NCI-H146 treated with DMSO at 0.1 percent for 48 hours (cell line): ENCODE results near the gene PRKCQ.

Experiments used
- DNase-seq: peaks from one replicate; lab custom pipeline; 2025; ENCODE audit not compliant: unreplicated experiment; lab: John Stamatoyannopoulos, UW

Gene PRKCQ

GRCh38 chr10:6579904-6580278 is at the start of gene PRKCQ:
Gene PRKCQ (minus strand): TSS chr10:6580276. CDS start chr10:6515135, 65,141 bp downstream.
- no peak for DNase-seq

DNA sequence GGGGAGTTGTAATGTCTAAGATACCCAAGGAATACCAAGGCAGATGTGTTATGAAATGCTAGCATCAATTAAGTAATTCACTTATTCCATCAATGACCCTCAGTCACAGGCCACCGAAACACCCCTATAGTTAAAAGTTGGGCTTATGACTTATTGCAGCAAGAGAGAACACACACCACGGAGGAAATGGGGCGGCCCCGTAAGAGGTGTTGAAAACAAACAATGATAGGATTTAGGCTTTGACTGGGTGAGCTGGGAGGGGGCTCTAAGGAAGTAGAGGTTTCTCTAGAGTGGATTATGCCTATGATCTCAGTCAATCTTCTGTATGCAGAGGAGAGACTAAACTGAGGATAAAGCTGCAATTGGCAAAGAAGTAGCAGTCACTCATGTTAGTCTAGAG is 45.4 kb upstream of the PRKCQ start:
- DNase-seq: no peak

- DNase-seq: no peak
These were observed 44.3 kb upstream of the PRKCQ start for GRCh38 chr10:6624392-6624791.

GRCh38 chr10:6622921-6623320 is 42.8 kb upstream of the PRKCQ start:
- DNase-seq: no peak

DNA sequence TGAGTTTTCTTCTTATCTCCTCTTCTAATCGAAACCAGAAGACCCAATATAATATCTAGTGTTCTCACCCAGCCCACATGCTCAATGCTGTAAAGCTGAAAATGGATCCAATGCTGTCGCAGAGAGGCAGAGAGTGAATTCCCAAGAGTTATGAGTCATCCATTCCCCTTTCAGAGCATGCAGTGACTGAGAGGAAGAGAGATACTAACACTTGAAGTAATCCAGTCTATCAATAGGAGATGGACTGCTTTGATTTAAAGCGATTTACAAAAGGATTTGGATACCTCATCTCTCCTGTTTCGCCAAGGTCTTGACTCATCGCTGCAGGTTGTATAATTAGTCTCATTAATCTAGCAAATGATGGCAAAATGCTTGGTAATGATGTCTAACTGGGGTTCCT is 41.5 kb upstream of the PRKCQ start:
- DNase-seq: no peak

GRCh38 chr10:6619660-6620059 is 39.6 kb upstream of the PRKCQ start:
- no peak for DNase-seq

- no peak for DNase-seq
These were observed 38.3 kb upstream of the PRKCQ start for GRCh38 chr10:6618340-6618739.

DNA sequence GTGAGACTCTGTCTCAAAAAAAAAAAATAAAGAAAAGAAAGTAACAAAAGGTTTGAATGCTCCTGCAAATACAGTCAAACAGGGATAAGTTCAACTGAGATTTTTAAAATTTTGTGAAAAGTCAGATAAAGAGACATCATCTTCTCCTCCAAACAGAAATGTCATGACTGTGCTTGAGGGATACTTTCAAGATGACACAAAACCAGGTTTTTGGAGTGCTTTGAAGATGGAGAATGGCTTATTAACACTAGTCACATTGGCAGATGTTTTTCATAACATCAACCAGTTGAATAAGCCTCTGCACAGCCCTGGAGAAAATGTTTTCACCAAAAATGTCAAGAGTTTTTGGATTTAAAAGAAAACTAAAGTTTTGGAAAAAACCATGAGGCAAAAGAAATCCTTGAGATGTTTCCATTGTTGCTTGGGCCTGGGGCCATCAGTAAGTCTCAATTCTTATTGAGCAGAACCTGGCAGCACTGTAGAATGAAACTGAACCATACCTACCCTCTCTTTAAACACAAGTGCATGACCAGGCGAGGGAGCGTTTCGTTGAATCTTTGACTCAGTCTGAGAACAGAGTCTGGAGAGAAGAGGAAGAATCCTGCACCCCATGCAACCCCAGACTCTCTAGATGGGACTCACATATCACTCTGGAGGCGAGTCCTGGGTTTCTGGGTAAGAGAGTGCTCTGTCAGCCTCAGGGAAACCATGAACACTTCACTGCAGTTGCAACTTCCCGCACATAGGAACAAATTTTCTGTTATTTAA is 37.4 kb upstream of the PRKCQ start:
- DNase-seq: no peak

- DNase-seq: no peak
These were observed 35.9 kb upstream of the PRKCQ start for GRCh38 chr10:6615971-6616370.

GRCh38 chr10:6612371-6612770 is 32.3 kb upstream of the PRKCQ start:
- DNase-seq: no peak

GRCh38 chr10:6610647-6611046 is 30.6 kb upstream of the PRKCQ start:
- no peak for DNase-seq

DNA sequence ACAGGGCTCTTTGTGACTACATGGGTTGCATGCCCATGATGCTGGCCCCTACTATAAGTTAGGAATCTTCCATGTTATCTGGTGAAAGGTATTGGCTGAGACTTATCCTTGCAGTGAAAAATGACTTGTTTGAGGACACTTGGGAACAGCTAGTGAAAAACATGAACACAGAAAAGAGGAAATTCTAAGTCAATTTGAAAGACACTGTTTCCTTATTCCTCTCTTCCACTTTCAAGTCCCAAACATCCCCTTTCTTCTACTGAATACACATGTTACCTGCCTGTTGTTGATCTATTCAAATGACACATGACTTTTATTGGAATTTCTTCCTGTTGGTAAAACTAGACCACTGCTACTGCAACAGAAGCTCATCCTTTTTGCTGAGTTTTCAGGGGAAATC is 29.5 kb upstream of the PRKCQ start:
- no peak for DNase-seq

DNA sequence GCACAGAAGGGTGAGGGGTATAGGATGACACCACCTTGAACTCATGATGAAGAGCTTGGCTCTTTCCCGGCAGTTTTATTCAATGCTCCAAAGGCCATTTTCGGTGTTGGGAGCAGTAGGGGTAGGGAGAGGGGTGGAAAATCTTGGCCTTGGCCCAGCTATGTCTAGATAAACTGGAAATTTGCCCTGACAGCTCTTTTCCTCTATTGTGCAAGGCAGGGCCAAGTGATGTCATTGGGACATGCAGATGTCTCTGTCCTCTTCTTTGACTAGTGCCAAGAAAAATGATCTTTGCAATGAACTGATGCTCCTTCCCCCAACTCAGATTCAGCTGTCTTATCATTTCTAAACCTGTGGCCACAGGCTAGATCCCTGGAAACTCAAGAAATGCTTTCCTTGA is 27.7 kb upstream of the PRKCQ start:
- DNase-seq: no peak

- no peak for DNase-seq
These were observed 27.1 kb upstream of the PRKCQ start for GRCh38 chr10:6607182-6607581.

DNA sequence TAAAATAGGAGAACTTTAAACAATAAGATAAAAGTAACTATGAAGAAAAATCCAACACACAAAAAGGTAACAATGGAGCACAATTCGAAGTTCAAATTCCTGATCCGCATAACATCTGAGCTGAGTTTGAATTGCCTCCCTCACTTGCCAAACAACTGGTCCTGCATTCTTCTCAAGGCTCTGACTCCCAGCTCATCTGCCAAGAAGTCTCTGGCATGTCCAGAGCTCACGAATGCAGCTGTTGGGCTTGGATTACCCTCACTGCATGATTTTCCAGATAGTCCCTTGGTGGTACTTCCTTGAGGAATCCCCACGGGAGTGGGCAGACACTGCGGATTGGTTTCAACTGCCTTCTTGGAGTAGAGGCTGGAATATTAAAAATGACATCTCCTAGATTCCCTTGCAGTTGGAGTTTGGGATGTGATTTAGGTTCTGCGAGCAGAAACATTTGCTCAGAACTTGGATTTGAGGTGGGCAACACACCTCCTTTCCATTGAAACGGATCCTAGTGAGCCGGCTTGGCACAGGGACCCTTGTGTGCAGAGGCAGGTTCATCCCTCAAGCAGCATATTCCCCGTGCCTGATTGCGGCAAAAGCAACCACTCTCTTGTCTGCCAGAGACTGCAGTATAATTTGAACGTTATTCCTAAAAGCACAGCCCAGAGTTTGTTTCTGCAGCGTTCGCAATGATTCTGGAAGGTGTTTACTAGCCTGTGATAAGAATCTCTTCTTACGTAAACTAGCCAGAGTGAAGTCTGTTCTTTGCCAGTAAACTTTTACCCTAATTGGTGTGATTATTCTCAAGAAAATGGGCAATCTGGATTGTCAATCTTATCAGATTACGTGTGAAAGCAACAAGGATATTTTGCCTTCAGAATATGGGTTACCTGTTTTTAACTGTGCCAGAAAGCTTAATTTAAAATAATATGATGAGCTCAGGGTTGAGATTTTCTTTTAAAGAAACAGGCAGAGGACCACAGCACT is 23.4 kb upstream of the PRKCQ start:
- DNase-seq: no peak

GRCh38 chr10:6602700-6603084 is 22.6 kb upstream of the PRKCQ start:
- no peak for DNase-seq

DNA sequence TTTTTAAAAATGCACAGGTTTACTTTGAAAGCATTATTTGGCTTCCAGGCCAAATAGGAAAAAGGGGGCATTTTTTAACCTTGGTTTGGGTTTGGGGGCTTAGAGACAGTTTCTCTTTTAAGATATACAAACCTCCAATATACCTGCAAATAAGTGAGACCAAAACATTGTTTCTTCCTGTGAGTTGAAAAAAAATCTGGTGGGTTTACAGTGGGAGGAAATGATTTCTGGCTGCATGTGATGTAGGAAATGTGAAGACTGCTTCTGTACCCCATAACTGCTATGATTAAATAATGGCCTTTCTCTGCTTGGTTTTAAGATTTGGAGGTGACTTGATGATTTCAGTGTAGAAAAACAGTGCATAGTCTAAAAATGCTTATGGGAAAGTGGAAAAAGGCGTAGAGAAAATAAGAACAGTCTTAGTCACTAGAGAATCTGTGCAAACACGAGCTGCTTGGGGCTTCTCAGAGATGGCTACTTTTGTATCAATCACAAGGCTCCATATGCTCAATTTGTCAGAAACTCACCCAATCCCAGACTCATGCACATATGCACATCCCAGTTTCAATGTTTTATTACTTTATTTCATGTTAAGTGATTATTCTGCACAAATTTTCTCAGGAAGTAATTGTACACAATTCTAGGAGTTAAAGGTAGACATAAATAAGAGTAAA is 22.1 kb upstream of the PRKCQ start:
- no peak for DNase-seq

DNA sequence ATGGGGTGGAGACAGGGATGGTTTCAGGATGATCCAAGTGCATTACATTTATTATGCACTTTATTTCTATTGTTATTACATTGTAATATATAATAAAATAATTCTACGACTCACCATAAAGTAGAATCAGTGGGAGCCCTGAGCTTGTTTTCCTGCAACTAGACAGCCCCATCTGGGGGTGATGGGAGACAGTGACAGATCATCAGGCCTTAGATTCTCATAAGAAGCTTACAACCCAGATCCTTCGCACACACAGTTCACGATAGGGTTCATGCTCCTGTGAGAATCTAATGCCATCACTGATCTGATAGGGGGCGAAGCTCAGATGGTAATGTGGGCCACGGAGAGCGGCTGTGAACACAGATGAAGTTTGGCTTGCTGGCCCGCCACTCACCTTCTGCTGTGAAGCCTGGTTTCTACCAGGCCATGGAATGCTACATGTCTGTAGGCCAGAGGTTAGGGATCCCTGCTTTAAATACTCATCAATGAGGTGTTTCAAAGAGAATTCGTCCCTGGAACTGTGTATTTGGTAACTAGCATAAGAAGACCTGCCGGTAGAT is 21.2 kb upstream of the PRKCQ start:
- no peak for DNase-seq

GRCh38 chr10:6600224-6600987 is 20.3 kb upstream of the PRKCQ start:
- DNase-seq: no peak

DNA sequence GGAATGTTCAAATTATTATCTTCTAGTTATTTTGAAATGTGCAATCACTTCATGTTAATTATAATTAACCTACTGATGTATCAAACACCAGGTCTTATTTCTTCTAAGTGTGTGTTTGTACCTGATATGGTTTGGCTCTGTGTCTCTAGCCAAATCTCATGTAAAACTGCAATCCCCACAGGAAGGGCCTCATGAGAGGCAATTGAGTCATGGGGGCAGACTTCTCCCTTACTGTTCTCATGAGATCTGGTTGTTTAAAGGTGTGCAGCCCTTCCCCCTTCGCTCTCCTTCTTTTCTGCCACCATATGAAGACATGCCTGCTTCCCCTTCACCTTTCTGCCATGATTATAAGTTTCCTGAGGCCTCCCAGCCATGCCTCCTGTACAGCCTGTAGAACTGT is 18.6 kb upstream of the PRKCQ start:
- no peak for DNase-seq

DNA sequence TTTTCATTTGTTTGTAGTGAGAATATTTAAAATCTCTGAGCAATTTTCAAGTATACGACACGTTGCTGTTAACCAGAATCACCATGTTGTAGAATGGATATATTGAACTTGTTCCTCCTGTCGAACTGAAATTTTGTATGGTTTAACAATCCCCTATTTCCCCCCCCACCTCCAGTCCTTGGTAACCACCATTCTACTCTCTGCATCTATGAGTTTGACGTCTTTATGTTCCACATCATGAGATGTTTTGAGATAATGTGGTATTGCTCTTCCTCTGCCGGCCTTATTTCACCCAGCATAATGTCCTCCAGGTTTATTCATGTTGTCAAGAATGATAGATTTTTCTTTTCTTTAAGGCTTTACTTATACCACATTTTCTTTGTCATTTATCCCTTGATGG is 17.4 kb upstream of the PRKCQ start:
- DNase-seq: no peak
